ENCODE data around the gene HOXB2.

Gene HOXB2

DNA sequence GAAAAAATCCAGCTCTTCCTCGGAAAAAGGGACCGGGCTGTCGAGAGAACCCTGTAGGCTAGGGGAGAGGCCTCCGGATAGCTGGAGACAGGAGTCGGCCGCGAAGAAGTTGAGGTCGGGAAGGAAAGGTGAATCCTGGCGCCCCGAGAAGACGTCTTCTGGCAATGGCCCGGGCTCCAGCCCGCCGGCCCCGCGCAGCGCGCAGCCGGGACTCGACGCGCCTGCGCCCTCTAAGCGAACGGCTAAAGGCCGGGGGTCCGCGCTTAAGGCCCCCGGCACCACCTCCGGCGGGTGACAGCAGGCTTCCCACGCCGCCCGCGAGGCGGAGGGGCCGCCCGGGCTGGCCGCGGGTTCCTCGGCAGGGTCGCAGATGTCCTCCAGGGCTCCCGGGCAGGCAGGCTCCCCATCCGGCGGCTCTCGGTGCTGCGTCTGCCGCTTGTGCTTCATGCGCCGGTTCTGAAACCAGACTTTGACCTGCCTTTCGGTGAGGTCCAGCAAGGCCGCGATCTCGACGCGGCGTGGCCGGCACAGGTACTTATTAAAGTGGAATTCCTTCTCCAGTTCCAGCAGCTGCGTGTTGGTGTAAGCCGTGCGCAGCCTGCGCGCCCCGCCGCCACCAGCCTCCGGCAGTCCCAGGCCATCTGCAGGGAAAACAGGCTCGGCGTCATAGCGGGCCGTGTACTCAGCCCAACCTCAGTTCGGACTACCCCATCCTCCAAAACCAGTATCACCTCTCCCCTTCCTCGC lies 1.6 kb downstream of the HOXB2 start:
- Histone ChIP-seq H3K4me3 (replicated peaks; ENCODE audit: low read depth, low read length) (peak overlapping the region; percentile 56), H3K36me3 (ENCODE audit: control insufficient read depth, insufficient read depth, low read length) (no peaks in the 10 kb centered on the region), H3K27me3 (replicated peaks; ENCODE audit: control insufficient read depth, insufficient read depth, low read length) (no peaks in the 10 kb centered on the region)
- peak; percentile 74 for DNase-seq (ENCODE audit: extremely low read depth, insufficient read length)
- TF ChIP-seq, protein P1, sequence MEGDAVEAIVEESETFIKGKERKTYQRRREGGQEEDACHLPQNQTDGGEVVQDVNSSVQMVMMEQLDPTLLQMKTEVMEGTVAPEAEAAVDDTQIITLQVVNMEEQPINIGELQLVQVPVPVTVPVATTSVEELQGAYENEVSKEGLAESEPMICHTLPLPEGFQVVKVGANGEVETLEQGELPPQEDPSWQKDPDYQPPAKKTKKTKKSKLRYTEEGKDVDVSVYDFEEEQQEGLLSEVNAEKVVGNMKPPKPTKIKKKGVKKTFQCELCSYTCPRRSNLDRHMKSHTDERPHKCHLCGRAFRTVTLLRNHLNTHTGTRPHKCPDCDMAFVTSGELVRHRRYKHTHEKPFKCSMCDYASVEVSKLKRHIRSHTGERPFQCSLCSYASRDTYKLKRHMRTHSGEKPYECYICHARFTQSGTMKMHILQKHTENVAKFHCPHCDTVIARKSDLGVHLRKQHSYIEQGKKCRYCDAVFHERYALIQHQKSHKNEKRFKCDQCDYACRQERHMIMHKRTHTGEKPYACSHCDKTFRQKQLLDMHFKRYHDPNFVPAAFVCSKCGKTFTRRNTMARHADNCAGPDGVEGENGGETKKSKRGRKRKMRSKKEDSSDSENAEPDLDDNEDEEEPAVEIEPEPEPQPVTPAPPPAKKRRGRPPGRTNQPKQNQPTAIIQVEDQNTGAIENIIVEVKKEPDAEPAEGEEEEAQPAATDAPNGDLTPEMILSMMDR (IDR thresholded peaks at IDR 0.05; ENCODE audit: insufficient read depth, low read length, poor library complexity, severe bottlenecking) = peak; percentile 18

DNA sequence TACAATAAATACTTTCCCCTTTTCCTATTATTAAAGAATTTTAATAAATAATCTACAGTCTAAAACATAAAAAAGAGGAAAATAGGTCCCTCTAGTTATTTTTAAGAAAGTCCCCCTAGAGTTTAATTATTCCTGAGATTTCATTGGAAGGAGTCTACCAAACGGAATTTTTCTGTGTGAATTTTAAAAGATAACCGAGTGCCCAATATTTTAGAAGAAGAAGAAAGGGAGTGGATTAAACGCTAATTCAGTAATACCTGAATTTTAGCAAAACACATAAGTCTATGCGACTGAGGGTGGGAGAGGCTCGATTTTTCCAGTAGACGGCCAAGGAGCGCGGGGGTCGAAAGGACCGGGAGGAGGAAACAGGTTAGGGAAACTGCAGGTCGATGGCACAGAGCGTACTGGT lies 2.2 kb downstream of the HOXB2 start:
- no peaks in the 10 kb centered on the region for H3K27me3 ChIP-seq (replicated peaks; ENCODE audit: control insufficient read depth, insufficient read depth, low read length)
- H3K4me3 ChIP-seq (replicated peaks; ENCODE audit: low read depth, low read length) = peak overlapping the region; percentile 56
- no peaks in the 10 kb centered on the region for H3K36me3 ChIP-seq (ENCODE audit: control insufficient read depth, insufficient read depth, low read length)
- TF ChIP-seq, protein P1 (IDR thresholded peaks at IDR 0.05; ENCODE audit: insufficient read depth, low read length, poor library complexity, severe bottlenecking) = no peak
- DNase-seq (ENCODE audit: extremely low read depth, insufficient read length) = no peak

DNA sequence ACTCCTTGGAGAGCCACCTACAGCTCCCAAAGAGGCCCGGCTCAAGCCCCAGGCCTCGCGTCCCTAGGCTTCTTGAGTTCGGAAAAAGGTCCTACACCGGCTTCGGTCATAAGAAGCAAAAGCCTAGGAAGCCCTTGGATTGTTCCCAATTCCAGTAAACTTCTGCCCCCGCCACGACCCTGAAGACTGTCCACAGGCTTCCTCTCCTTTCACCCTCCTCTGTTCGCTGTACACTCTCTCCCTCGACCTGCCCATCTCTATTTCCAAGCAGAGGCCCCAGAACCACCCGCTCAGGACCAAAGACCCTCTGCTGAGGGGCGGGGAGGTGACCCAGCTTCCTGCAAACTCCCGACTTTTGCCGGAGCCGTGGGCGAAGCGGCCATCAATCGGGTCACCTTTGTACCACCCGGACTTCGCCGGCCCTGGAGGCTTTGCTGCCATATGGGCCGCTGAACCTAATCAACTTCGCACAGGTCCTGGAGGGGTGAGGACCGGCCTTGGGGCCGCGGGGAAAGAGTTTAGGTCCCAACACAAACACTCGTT lies 2.7 kb downstream of the HOXB2 start:
- no peaks in the 10 kb centered on the region for H3K27me3 ChIP-seq (replicated peaks; ENCODE audit: control insufficient read depth, insufficient read depth, low read length)

DNA sequence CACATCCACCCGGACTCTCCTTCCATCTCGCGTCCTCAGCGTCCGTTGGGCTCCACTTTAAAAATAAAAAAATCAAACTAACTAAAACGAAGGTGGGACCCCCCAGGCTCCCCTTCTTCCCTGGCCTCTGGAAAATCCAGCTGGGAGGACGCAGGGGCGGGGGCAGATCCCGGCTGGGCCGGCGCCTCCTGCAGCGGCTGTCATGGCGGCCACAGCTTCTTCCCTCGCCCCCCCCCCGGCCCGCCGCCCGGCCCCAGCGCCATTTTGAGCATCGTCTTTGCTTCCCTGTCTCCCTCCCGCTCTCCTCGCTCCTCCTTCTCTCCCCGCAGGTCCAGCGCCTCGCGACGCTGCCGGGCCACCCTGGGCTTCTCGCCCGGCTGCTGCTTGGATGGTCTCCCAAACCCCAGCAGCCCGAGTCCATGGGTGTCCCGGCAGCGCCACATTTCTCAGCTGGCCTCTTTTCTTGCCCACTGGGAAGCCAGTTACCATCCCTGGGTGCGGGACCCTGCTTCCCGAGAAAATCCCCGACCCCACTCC lies 3.3 kb downstream of the HOXB2 start:
- DNase-seq (ENCODE audit: extremely low read depth, insufficient read length) = peak; percentile 28
- no peaks in the 10 kb centered on the region for H3K36me3 ChIP-seq (ENCODE audit: control insufficient read depth, insufficient read depth, low read length)
- no peaks in the 10 kb centered on the region for H3K27me3 ChIP-seq (replicated peaks; ENCODE audit: control insufficient read depth, insufficient read depth, low read length)
- TF ChIP-seq, protein P1 (IDR thresholded peaks at IDR 0.05; ENCODE audit: insufficient read depth, low read length, poor library complexity, severe bottlenecking) = no peak
- H3K4me3 ChIP-seq (replicated peaks; ENCODE audit: low read depth, low read length) = peak overlapping the region; percentile 42

More for the DNA sequence above, 2.7 kb downstream of the HOXB2 start:
- Histone ChIP-seq H3K36me3 (ENCODE audit: control insufficient read depth, insufficient read depth, low read length) (no peaks in the 10 kb centered on the region), H3K4me3 (replicated peaks; ENCODE audit: low read depth, low read length) (peak overlapping the region; percentile 42)
- TF ChIP-seq, protein P1 (IDR thresholded peaks at IDR 0.05; ENCODE audit: insufficient read depth, low read length, poor library complexity, severe bottlenecking) = no peak
- DNase-seq (ENCODE audit: extremely low read depth, insufficient read length) = no peak

DNA sequence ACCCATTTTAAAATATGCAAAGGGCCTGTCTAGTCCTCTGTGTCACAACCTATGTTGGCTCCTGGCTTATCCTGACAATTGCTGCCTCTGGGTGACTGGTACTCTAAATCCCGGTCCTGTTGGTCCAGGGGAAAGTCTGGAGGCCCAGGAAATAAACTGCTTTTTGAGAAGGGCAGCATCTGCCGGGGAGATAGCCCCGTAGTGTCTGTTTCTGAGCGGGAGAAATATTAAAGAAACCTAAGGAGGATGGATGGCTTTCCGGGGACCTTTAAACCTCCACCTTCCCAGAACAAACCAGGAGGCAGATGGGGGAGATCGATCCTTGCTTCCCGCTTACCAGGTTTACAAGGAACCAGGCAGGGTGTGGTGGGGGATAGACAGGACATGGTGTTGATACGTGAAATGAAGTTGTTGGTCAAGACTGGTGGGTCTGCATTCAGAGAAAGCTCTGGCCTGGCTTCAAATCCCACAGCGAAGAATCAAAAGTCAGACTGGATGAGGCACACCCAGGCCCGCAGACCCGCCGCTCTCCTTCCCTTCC lies 3.8 kb downstream of the HOXB2 start:
- no peaks in the 10 kb centered on the region for H3K36me3 ChIP-seq (ENCODE audit: control insufficient read depth, insufficient read depth, low read length)
- peak overlapping the region; percentile 26 for H3K4me3 ChIP-seq (replicated peaks; ENCODE audit: low read depth, low read length)
- no peaks in the 10 kb centered on the region for H3K27me3 ChIP-seq (replicated peaks; ENCODE audit: control insufficient read depth, insufficient read depth, low read length)
- TF ChIP-seq, protein P1 (IDR thresholded peaks at IDR 0.05; ENCODE audit: insufficient read depth, low read length, poor library complexity, severe bottlenecking) = no peak
- DNase-seq (ENCODE audit: extremely low read depth, insufficient read length) = no peak

All from GM06990 (cell line).